HG03135 (cell line): ENCODE measurements around the gene DDX10.

ENCODE experiments used
- ATAC-seq: cut with Tn5 transposase; IDR thresholded peaks from one replicate; pipeline ENCODE4 v1.9.1; 2021; ENCODE audit warnings: mild to moderate bottlenecking, moderate library complexity; ENCODE audit not compliant: unreplicated experiment

Gene DDX10

DNA sequence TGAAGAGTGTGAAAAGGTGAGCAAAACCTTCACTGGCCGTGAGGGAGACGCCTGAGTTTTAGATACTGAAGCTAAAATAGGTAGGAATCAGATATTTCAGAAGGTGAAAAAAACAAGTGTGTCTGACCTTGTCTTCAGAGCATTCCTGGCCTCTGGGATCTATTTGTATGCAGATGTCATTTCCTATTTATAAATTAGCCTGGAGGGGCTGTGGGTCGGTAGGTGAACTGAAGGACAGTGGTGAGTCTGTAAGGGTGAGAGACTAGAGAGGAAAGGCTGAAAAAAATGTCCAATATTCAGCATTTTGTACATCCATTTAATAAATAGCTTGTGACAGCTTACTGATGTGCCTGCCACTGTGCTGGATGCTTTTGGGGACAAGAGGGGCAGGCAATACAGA is 302.1 kb downstream of the DDX10 start:
- no peak for ATAC-seq

DNA sequence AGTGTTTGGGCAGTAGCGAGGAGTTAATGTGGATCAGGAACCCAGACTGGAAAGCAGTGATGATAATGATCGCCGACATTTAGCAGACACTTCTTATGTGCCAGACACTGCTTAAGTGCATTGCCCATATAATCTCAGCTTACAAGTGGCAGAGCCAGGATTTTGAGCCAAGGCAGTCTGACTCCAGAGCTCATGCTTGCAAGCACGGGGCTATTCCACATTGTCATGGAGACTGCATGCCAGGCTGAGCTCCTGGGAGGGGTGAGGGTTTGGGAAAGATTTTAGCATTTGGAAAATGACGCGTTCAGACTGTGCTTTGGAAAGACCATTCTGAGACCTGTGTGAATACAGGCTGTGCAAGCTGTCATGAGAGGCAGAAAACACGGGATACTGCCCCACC is 302.7 kb downstream of the DDX10 start:
- ATAC-seq, result no peak

DNA sequence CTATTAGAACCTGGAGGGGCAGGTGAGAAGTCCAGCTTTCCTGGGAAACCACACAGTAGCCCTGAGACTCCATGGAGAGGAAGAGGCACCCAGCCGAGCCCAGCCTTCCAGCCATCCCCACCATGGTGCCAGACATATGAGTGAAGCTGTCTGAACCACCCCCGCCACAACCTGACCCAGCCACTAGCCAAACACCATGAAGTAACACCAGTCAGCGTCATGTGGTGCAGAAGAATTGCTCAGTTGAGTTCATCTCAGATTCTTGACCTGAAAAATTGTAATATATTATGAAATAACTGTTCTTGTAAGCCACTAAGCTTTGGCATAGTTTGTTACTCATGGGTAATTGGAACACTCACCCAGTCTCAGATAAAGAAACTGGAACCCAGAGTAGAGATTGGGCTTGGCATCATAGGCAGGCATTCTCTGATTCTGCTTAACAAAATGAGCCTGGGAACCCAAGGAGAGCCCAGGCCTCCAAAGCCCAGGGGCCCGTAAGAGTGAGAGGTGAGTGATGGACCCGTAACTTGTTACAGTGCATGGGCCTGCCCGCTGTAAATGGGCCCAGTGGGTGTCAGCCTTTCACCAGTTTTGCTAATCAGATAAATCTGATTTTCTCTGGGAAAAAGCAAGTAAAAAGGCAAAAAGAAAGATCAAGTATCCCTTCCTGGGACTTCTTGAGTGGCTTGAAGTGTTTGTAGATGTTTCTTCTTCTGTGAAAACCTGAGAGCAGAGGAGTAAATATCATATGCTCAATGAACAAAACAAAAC is 305.5 kb downstream of the DDX10 start:
- ATAC-seq, result no peak

DNA sequence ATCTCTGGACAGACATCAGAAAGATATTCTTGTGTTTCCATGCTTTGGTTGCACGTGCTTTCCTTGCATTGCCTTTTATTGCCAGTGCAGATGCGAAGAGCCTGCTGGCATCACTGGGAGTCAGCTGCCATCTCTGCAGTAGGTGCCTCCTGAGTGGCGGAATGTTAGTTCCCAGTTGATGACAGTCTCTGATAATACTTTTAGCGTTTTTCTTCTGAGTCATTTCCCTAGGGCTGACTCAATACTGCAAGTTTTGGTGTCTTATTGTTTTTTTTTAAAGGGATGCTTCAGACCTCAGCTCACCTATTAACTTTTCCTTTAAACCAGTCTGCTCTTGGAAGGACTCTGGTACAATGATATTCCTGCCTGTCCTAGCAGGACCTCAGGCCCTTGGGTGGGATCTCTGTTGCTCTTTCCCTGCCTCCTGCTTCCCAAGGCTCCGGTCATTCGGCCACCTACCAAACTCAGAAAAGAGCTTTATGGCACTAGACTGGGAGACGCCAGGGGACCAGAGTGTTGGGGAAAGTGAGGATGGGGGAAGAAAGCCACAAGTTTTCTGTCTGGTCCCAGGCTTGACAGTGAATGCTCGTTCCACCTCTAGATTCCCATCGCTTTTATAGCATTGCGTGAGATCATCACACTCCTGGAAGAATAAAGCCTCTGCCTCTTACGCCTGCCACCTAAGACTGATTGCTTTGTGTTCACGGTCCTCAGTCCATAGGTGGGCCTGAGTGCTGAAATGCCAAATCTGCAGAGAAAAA is 308.7 kb downstream of the DDX10 start:
- ATAC-seq, result no peak

DNA sequence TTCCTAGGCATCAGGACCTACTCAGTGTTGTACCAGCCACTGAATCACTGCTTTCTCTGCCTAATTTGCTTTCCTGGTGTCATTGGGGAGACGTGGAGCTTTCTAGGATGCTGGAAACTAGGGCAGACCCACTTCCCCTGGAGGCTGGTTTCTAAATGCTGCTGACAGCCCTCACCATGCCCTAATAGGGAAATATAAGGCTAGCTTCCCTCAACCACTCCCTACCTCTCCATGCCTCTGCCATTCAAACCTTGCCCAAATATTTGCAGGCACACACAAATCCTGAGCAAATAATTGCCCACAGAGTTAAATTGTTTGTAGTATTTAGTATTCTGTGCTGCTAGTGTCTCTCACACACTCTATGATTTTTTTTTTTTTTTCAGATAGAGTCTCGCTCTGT is 310.2 kb downstream of the DDX10 start:
- no peak for ATAC-seq

DNA sequence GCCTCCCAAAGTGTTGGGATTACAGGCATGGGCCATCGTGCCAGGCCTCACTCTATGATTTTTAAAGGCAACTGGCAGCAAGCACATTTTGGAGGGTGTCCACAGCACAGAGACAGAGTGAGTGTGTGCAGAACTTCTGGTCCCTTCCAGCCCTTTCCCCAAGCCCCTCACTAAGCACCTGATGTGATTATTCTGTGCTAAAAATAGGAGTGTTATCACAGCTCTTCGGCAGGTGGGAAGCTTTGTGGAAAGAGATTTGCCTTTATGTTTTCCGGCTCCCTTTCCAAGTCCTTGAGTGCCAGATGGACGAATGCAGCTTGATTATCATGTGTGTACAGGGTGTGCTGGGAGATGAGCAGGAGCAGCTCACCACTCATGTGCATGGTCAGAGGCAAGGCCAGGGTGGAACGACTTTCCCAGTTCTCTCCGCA is 310.8 kb downstream of the DDX10 start:
- no peak for ATAC-seq

DNA sequence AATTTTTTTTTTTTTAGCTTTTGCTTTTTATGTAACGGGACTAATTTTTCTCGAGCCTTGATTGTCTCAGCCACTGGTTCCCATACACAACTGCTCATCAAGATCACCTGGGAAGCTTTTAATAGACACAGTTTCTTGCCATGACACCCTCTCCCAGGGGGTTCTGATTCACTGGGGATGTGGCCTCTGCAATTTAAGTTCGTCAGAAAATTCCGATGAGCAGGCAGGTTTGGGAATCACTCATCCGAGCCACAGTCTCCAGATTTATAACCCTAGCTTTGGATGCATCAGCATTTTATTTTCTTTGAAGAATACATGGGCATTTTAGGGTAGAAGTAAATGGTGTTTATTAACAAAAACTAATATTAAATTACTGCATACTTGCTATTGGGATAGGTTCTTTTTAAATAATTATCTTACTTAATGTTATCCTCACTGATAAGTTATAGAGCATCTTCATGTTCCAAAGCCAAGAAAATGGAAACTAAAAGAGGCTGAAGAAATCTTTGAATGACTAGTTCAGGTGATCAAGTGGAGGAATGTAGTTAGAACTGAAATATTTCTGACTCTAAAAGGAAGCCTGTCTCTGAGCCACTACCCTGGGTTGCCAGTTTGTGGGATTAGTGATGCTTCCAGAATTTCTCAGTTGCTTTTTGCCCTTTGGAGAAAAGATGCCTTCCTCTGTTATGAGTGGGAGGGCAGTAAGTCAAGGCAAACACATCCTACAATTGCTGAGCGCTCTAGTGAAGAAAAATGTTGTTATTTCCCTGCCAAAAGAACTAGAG is 319.0 kb downstream of the DDX10 start:
- ATAC-seq, result no peak

DNA sequence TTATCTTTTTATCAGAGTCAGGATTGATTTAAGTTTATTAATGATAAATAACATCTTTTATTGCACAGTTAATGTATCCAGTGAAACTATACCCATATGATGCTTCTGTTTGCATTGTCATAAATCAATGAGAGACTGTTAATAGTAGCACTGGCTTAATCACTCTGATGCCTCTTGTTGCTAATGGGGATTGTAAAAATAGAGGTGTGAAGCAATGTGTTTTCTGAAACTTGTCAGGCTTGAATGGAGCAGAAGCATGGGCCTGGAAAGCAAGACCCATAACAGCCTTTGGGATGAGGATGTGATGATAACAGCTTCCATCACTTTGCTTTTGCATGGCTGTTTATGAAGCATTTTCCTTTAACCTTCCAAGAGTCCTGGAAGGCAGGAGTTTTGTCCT is 319.7 kb downstream of the DDX10 start:
- ATAC-seq, result no peak

DNA sequence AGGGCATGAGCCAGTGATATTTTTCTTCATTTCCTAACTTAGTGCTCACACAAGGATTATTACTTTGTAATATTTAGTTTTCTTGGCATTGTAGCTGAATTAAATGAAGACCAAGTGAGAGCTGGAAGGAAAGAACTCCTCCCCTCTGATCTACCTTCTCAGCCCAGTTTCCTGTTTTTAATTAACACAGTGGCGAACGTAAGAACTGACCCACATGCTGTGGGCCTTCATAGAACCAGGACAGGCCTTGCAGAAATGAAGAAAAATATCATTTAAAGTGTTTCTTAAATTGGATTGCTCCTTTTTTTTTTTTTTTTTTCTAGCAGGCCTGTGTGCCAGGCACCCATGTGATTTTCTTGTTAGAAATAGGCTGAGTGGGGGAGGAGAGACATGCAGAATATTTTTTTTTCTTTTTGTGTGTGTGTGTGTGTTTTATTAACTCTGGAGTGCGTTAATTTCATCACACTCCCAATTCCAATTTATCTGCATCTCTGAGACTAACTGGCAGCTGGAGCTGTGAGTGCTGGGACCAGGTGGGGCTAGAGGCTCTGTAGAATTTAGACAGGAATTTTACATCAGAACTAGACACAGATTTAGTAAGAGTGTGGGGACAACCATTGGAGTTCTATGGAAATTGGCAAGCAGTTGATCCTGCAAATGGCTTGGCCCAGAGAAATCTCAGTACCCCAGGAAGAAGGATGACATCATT is 320.5 kb downstream of the DDX10 start:
- no peak for ATAC-seq

DNA sequence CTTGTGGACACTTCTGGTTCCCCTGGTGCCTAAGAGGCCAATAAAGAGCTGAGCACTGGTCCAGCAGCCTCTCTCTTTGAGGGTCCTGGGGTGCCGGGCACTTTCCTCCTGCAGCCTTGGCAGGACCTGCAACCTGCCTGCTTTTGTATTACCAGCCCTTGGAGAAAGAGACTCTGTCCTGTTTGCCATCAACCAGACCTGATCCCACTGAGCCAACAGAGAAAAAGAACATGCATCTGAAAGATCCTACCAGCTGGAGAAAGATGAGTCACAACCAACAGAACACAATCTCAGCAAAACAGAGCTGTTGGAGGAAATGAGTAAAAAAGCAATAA is 321.0 kb downstream of the DDX10 start:
- ATAC-seq, result no peak
